Measurements from ENCODE around the gene GPRIN1.

DNA sequence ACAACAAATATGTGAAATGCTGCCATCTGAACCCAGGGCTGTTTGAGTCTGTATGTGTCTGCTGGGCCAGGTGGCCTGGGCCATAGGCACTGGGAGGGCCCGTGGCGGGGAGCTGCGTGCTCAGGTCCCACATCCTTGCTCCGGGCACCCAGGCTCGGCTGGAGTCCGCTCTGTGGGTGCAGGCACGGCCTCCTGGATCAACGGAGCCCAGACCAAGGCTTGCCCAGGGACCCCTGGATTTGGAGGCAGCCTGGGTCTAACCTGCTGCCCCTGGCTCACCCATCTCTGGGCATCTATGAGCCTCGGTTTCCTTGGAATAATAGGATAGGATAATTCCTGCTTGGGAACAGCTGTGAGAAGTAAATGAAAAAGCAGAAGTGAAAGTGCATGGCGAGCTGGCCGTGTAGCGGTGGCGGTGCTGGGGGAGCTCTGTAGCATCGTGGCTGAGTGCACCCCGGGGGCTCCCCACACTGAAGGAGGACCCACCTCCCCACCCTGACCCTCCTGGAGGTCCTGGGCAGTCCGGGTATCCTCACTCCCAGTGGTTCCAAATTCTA is 59.6 kb downstream of the GPRIN1 start:
- TF ChIP-seq GATA2 (IDR thresholded peaks at IDR 0.05; ENCODE audit: low read depth, low read length) (no peak), GATA3 (IDR thresholded peaks at IDR 0.05; ENCODE audit: low read depth, low read length) (no peak)

Data from SH-SY5Y (cell line).